Ishikawa (cell line): Measurements from ENCODE around the gene WHRN.

Source experiments
- CEBPB ChIP-seq: IDR thresholded peaks from 2 replicates; pipeline ENCODE4 v1.6.1; 2012
- CREB1 ChIP-seq: IDR thresholded peaks from 2 replicates; pipeline ENCODE4 v1.6.1; 2012; ENCODE audit warnings: low read depth
- EGR1 ChIP-seq: IDR thresholded peaks from 2 replicates; pipeline ENCODE4 v1.6.1; 2012
- EP300 ChIP-seq: IDR thresholded peaks from 2 replicates; pipeline ENCODE4 v1.6.1; 2012; ENCODE audit warnings: borderline replicate concordance
- FOXM1 ChIP-seq: IDR thresholded peaks from 2 replicates; pipeline ENCODE4 v1.6.1; 2012; ENCODE audit warnings: low read depth, borderline replicate concordance
- MAX ChIP-seq: IDR thresholded peaks from 2 replicates; pipeline ENCODE4 v1.6.1; 2012
- NFIC ChIP-seq: IDR thresholded peaks from 2 replicates; pipeline ENCODE4 v1.6.1; 2012
- RAD21 ChIP-seq: IDR thresholded peaks from 2 replicates; pipeline ENCODE4 v1.6.1; 2012; ENCODE audit warnings: low read depth
- REST ChIP-seq: IDR thresholded peaks from 2 replicates; pipeline ENCODE4 v1.6.1; 2012; ENCODE audit warnings: low read depth, mild to moderate bottlenecking
- TAF1 ChIP-seq: IDR thresholded peaks from 2 replicates; pipeline ENCODE4 v1.6.1; 2012; ENCODE audit warnings: low read depth, mild to moderate bottlenecking
- TCF12 ChIP-seq: IDR thresholded peaks from 2 replicates; pipeline ENCODE4 v1.6.1; 2012; ENCODE audit warnings: low read depth
- TEAD4 ChIP-seq: IDR thresholded peaks from 2 replicates; pipeline ENCODE4 v1.6.1; 2012
- USF1 ChIP-seq: IDR thresholded peaks from 2 replicates; pipeline ENCODE4 v1.6.1; 2012
- YY1 ChIP-seq: IDR thresholded peaks from 2 replicates; pipeline ENCODE4 v1.6.1; 2012; ENCODE audit warnings: low read depth
- ZBTB7A ChIP-seq: IDR thresholded peaks from 2 replicates; pipeline ENCODE4 v1.6.1; 2012; ENCODE audit warnings: low read depth

Gene WHRN

GRCh38 chr9:114467226-114467750 lies 38.0 kb downstream of the WHRN start:
- TF ChIP-seq TCF12 = no peak
- TF ChIP-seq CEBPB = no peak
- TF ChIP-seq NFIC = no peak
- no peak for TF ChIP-seq TEAD4
- no peak for TF ChIP-seq YY1
- TF ChIP-seq EGR1 = no peak
- no peak for TF ChIP-seq USF1
- TF ChIP-seq REST = no peak
- no peak for TF ChIP-seq TAF1
- no peak for TF ChIP-seq MAX
- TF ChIP-seq EP300 = no peak
- no peak for TF ChIP-seq CREB1
- no peak for TF ChIP-seq ZBTB7A
- TF ChIP-seq RAD21 = no peak
- no peak for TF ChIP-seq FOXM1

- TF ChIP-seq EP300 (no peak), ZBTB7A (no peak), EGR1 (no peak)
These were observed 39.1 kb downstream of the WHRN start for GRCh38 chr9:114465906-114466900.

- TF ChIP-seq CEBPB (no peak), REST (no peak), ZBTB7A (no peak), YY1 (no peak), EP300 (no peak), MAX (no peak)
These were observed 39.9 kb downstream of the WHRN start for GRCh38 chr9:114465417-114465816.

GRCh38 chr9:114464281-114465051 lies 40.8 kb downstream of the WHRN start:
- TF ChIP-seq USF1 (no peak), CEBPB (no peak), ZBTB7A (no peak), TCF12 (no peak), FOXM1 (no peak), EP300 (no peak), MAX (no peak), CREB1 (no peak), NFIC (no peak), YY1 (no peak), RAD21 (no peak), TAF1 (no peak)

GRCh38 chr9:114462791-114463190 lies 42.5 kb downstream of the WHRN start:
- TF ChIP-seq CEBPB = no peak
- TF ChIP-seq MAX = no peak
- TF ChIP-seq YY1 = no peak
- no peak for TF ChIP-seq REST
- no peak for TF ChIP-seq TAF1
- no peak for TF ChIP-seq USF1
- no peak for TF ChIP-seq TEAD4
- no peak for TF ChIP-seq ZBTB7A
- TF ChIP-seq EGR1 = no peak
- TF ChIP-seq NFIC = no peak
- no peak for TF ChIP-seq CREB1
- TF ChIP-seq FOXM1 = no peak
- no peak for TF ChIP-seq TCF12
- TF ChIP-seq EP300 = no peak
- TF ChIP-seq RAD21 = no peak
